GM19324 (cell line): ENCODE results near the gene BCAS1.

Source experiments
- ATAC-seq: cut with Tn5 transposase; IDR thresholded peaks from one replicate; pipeline ENCODE4 v1.9.1; 2021; ENCODE audit warnings: mild to moderate bottlenecking, moderate library complexity; ENCODE audit not compliant: unreplicated experiment, low FRiP score

BCAS1 gene

DNA sequence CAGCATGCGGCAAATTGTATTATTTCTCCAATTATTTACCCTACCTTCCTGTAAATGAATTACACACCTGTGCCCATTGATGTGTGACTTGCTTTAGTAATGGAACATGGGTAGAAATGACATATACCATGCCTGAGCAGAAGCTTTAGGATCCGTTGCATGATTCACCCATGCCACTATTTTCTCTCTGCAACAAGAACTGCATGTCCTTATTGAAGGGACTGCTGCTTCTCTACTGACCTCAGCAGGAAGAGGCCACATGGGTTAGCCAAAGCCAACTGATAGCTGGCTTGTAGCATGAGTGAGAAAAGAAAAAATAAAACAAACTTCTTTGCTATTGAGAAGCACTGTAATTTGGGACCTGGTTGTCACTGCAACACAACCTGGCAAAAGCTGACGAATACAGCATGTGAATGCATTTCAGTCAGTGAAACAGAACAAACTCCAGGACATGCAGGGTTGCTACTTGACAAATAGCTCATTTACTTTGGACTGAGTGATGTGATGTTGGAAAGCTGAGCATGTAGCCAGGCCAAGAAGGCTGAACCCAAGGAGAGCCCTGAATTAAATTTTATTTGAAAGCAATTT is 99.2 kb downstream of the BCAS1 start:
- ATAC-seq: no peak

GRCh38 chr20:53970232-53970631 is 100.2 kb downstream of the BCAS1 start:
- ATAC-seq: no peak

DNA sequence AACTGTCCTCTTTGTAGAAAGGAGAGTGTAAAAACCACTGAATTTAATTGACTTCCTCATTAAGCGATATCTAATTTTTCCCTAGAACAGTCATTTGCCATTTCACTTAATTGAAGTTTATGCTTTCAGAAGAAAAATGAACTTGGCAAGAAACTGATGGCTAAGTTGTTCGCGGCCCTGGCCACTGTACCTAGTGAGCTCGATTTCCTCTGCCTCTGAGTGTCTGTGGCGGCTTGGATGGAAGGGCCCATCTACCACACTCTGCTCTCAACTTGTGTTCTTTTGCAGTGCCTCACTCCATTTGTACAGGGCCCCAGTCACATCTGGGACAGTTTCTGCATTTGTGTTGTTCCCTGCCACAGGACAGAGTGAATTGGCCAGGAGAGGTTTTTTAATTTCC is 102.9 kb downstream of the BCAS1 start:
- ATAC-seq: no peak

- no peak for ATAC-seq
These were observed 103.5 kb downstream of the BCAS1 start for GRCh38 chr20:53966774-53967398.

DNA sequence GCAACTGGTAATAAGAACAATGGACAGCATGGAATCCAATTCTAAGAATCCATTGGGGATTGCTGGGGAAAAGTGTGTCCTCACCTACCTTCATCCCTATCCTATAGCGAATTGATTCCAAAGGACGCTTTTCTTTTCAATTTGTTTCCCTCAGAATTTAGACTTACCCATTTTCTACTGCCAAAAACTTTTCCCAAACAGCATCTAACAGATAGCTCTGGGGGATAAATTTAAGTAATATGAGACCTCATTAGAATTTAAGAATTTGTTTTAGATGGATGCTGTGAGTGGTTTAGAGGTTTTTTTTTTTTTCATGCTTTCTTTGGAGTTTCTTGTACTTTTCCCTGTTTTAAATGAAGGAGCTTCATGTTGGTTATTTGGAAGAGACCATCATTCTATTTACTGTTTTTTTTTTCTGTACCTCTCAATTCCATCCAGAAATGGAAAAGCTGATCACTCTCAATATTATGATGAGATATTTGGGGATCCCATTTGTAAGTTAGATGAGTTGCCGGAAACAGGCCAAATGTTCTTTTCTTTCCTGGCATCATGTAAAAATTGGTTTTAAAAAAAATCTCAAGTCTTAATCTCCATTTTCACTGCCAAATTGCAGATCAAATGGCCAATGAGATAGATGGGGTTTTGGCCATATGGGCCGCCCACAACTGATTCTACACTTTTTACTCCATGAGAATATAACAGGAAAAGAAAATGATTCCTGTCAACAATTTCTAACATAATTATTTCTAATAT is 105.7 kb downstream of the BCAS1 start:
- ATAC-seq: no peak

DNA sequence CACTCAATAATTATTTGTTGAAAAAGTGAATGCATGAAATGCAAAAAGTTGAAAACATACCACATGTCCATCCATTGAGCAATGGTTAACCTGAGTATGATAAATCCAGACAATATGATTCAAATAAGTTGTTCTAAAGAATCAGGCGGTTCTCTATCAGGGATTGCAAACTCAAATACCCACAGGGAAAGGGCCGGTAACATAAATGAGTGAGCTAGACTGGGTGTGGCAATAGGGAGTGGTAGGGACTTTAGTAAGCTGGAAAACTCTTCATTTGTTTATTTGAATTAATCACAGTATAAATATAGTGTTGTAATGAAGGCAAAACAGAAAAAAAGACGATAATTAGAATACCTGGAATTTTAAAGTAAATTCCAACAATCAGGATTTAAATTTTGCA is 106.3 kb downstream of the BCAS1 start:
- ATAC-seq: no peak

- no peak for ATAC-seq
These were observed 106.8 kb downstream of the BCAS1 start for GRCh38 chr20:53963635-53964034.

GRCh38 chr20:53962388-53962787 is 108.0 kb downstream of the BCAS1 start:
- ATAC-seq: no peak

DNA sequence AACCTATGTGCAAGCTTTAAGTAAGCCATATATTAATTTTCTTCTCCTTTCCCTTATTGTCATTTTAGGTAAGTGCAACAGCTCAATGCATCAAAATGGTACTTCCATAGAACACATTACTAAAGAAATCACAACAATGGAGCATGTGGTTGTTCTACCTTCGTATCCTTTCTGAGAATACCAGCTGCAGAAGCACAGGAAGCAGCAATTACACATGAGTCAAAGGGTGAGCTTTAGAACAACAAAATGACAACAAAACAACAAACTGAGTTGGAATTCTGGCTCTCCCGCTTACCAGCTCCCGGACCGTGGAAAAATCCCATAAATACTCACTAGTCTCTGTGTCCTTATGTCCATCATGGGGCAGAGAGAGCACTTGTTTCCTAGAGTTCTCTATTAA is 108.9 kb downstream of the BCAS1 start:
- no peak for ATAC-seq

GRCh38 chr20:53960579-53961272 is 109.7 kb downstream of the BCAS1 start:
- no peak for ATAC-seq

- no peak for ATAC-seq
These were observed 110.3 kb downstream of the BCAS1 start for GRCh38 chr20:53959911-53960578.

DNA sequence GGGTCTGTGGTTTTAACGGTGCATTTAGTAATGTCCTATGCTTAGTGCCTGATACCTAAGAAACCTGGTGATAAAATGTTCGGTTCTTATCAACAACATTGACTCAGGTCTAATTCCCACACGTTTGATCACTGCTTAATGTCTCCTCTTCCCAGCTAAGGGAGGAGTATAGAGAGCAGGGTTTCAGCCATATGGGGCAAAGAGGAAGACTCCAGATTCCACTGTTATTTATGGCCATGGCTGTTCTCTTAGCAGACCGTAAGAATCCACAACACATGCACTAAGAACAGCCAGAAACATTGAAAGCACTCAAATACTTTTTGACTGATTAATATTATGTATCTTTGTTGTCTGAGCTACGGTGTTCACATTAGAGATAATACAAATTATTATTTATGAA is 112.1 kb downstream of the BCAS1 start:
- no peak for ATAC-seq

- ATAC-seq: no peak
These were observed 112.8 kb downstream of the BCAS1 start for GRCh38 chr20:53957451-53958172.

DNA sequence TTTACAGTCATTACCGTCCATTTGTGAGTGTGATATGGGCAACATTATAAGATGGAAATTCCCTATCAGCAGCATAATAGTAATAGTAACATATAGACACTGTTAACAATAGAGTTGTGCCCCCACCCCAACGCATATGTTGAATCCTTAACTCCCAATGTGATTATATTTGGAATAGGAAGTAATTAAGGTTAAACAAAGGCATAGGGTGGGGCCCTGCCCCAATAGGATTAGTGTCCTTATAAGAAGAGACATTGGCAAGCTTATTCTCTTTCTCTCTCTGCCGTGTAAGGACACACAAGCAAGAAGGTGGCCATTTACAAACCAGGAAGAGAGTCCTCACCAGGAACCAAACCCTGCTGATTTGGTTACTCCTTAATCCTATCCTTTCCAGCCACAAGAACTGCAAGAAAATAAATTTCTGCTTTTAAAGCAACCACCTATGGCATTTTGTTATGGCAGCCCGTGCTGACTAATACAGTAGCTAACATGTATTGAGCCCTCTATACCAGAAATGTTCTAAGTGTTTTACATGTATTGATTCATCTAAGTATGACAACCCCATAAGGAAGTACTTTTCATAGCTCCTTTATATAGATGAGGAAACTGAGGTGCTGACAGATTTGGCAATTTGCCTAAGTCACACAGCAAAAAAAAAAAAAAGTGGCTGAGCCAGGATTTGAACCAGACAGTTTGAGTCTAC is 114.2 kb downstream of the BCAS1 start:
- ATAC-seq: no peak

GRCh38 chr20:53954723-53955658 is 115.4 kb downstream of the BCAS1 start:
- no peak for ATAC-seq

GRCh38 chr20:53952528-53953096 is 117.8 kb downstream of the BCAS1 start:
- ATAC-seq: no peak

GRCh38 chr20:53950578-53950977 is 119.8 kb downstream of the BCAS1 start:
- no peak for ATAC-seq

- no peak for ATAC-seq
These were observed 120.4 kb downstream of the BCAS1 start for GRCh38 chr20:53950031-53950430.
